Trophoblast cell (in vitro differentiated cells and primary cell): ENCODE data around the gene SMIM14.
"Not testable (repeated sequence)": the region's sequence is repeated elsewhere in the genome, so short reads cannot be mapped to it uniquely, and the experiment has no call there.

ENCODE experiments used
- DNase-seq, 2 donors: peaks; one replicate each; pipeline ENCODE4 v3.0.0-alpha.2; 2016
- H2AFZ ChIP-seq: 2 replicates; pipeline ENCODE4 v1.6.1; 2013; ENCODE audit warnings: low read length, moderate library complexity, mild to moderate bottlenecking; ENCODE audit not compliant: insufficient read depth, poor library complexity
- H2AK5ac ChIP-seq: 2 replicates; pipeline ENCODE4 v1.6.1; 2013; ENCODE audit warnings: mild to moderate bottlenecking, low read length
- H2BK120ac ChIP-seq: 2 replicates; pipeline ENCODE4 v1.6.1; 2013; ENCODE audit warnings: low read length, mild to moderate bottlenecking, moderate library complexity; ENCODE audit not compliant: insufficient read depth, poor library complexity
- H2BK12ac ChIP-seq: 2 replicates; pipeline ENCODE4 v1.6.1; 2013; ENCODE audit warnings: mild to moderate bottlenecking, low read length, moderate library complexity
- H2BK5ac ChIP-seq: 2 replicates; pipeline ENCODE4 v1.6.1; 2013; ENCODE audit warnings: low read length, low read depth, moderate library complexity, mild to moderate bottlenecking; ENCODE audit not compliant: poor library complexity
- H3K14ac ChIP-seq: 2 replicates; pipeline ENCODE4 v1.6.1; 2013; ENCODE audit warnings: mild to moderate bottlenecking, low read length
- H3K18ac ChIP-seq: 2 replicates; pipeline ENCODE4 v1.6.1; 2013; ENCODE audit warnings: mild to moderate bottlenecking, low read length
- H3K23ac ChIP-seq: 2 replicates; pipeline ENCODE4 v1.6.1; 2013; ENCODE audit warnings: low read length
- H3K27ac ChIP-seq: 2 replicates; pipeline ENCODE4 v1.5.1; 2013; ENCODE audit warnings: low read depth, mild to moderate bottlenecking, inconsistent platforms, low read length, moderate library complexity
- H3K27me3 ChIP-seq: 2 replicates; pipeline ENCODE4 v1.6.1; 2013; ENCODE audit warnings: inconsistent platforms, mild to moderate bottlenecking, low read length, moderate library complexity; ENCODE audit not compliant: insufficient read depth
- H3K36me3 ChIP-seq, 2 experiments: 1 replicate in 1 of 2; 2 replicates in 1 of 2; pipeline ENCODE4 v1.6.1; 2013; ENCODE audit warnings: low read length in 2 of 2, mild to moderate bottlenecking in 2 of 2, moderate library complexity in 1 of 2; ENCODE audit not compliant: insufficient read depth in 2 of 2, control insufficient read depth in 1 of 2
- H3K4ac ChIP-seq: 2 replicates; pipeline ENCODE4 v1.6.1; 2013; ENCODE audit warnings: low read depth, mild to moderate bottlenecking, low read length, moderate library complexity
- H3K4me1 ChIP-seq, 2 experiments: 1 replicate in 1 of 2; 2 replicates in 1 of 2; pipeline ENCODE4 v1.6.1; 2013; ENCODE audit warnings: low read length in 2 of 2, mild to moderate bottlenecking in 2 of 2, moderate library complexity in 1 of 2; ENCODE audit not compliant: insufficient read depth in 2 of 2, control insufficient read depth in 1 of 2
- H3K4me2 ChIP-seq: 2 replicates; pipeline ENCODE4 v1.6.1; 2013; ENCODE audit warnings: inconsistent platforms, mild to moderate bottlenecking, low read length, moderate library complexity
- H3K4me3 ChIP-seq: 2 replicates; pipeline ENCODE4 v1.5.1; 2013; ENCODE audit warnings: mild to moderate bottlenecking, low read depth, low read length, inconsistent platforms
- H3K79me1 ChIP-seq: one replicate; pipeline ENCODE4 v1.6.1; 2013; ENCODE audit warnings: low read length
- H3K79me2 ChIP-seq: 2 replicates; pipeline ENCODE4 v1.6.1; 2013; ENCODE audit warnings: low read length, mild to moderate bottlenecking; ENCODE audit not compliant: control insufficient read depth, insufficient read depth, poor library complexity
- H3K9ac ChIP-seq: 2 replicates; pipeline ENCODE4 v1.6.1; 2013; ENCODE audit warnings: mild to moderate bottlenecking, low read length
- H3K9me3 ChIP-seq: 2 replicates; pipeline ENCODE4 v1.6.1; 2013; ENCODE audit warnings: low read depth, mild to moderate bottlenecking, control low read depth, inconsistent platforms, low read length; ENCODE audit not compliant: insufficient read depth
- H4K12ac ChIP-seq: 2 replicates; pipeline ENCODE4 v1.6.1; 2013; ENCODE audit warnings: low read depth, mild to moderate bottlenecking, low read length, moderate library complexity
- H4K8ac ChIP-seq: 2 replicates; pipeline ENCODE4 v1.6.1; 2013; ENCODE audit warnings: low read depth, mild to moderate bottlenecking, low read length, moderate library complexity
- H4K91ac ChIP-seq: one replicate; pipeline ENCODE4 v1.6.1; 2013; ENCODE audit warnings: low read depth, mild to moderate bottlenecking, low read length, moderate library complexity
- WGBS: extraction: QIAGEN DNeasy Blood & Tissue Kit; methylation state at CpG from one replicate; pipeline ENCODE4 v1.1.7; 2013; ENCODE audit warnings: missing lambda C conversion rate; ENCODE audit not compliant: insufficient read length, insufficient coverage; ENCODE audit errors: extremely low coverage; 5-methylcytosine and 5-hydroxymethylcytosine counted together

Gene SMIM14

GRCh38 chr4:39510348-39510929 is 128.2 kb downstream of the SMIM14 start:
- H3K79me1 ChIP-seq = no peaks in the 10 kb centered on the region
- H3K18ac ChIP-seq = no peak overlapping the region
- H2BK5ac ChIP-seq = no peak overlapping the region
- H3K79me2 ChIP-seq = no peaks in the 10 kb centered on the region
- no peak overlapping the region for H3K14ac ChIP-seq
- WGBS = no CpG with 5 or more reads among the region's 5 CpGs
- H3K23ac ChIP-seq = no peak overlapping the region
- no peak overlapping the region for H4K8ac ChIP-seq
- H3K4me3 ChIP-seq = no peak overlapping the region
- no peaks in the 10 kb centered on the region for H3K9me3 ChIP-seq
- H3K27me3 ChIP-seq = no peaks in the 10 kb centered on the region
- H3K4me2 ChIP-seq = no peak overlapping the region
- H2BK12ac ChIP-seq = no peak overlapping the region
- H3K4ac ChIP-seq = no peak overlapping the region
- H2BK120ac ChIP-seq = no peak overlapping the region
- H3K36me3 ChIP-seq = peaks cover 31 to 38% of the 10 kb centered on the region in 2 experiments
- no peak overlapping the region for H2AK5ac ChIP-seq
- H2AFZ ChIP-seq = no peak overlapping the region
- H4K91ac ChIP-seq = no peak overlapping the region
- H3K4me1 ChIP-seq = no peaks in the 10 kb centered on the region
- no peak overlapping the region for H3K9ac ChIP-seq
- no peak overlapping the region for H3K27ac ChIP-seq
- H4K12ac ChIP-seq = no peak overlapping the region
- peak in 1 of 2 donors; percentile 26 for DNase-seq

GRCh38 chr4:39505581-39505980 is 133.1 kb downstream of the SMIM14 start:
- DNase-seq = peak in 1 of 2 donors; percentile 51
- Histone ChIP-seq H2BK120ac (no peak overlapping the region), H3K4ac (no peak overlapping the region)

GRCh38 chr4:39504538-39504937 is 134.1 kb downstream of the SMIM14 start:
- H2AK5ac ChIP-seq = no peak overlapping the region
- H3K4ac ChIP-seq = no peak overlapping the region
- no peak overlapping the region for H3K27ac ChIP-seq
- no peak overlapping the region for H3K9ac ChIP-seq
- H3K79me2 ChIP-seq = no peaks in the 10 kb centered on the region
- no peaks in the 10 kb centered on the region for H3K79me1 ChIP-seq
- peaks cover 27 to 49% of the 10 kb centered on the region in 2 experiments for H3K36me3 ChIP-seq
- H3K9me3 ChIP-seq = no peaks in the 10 kb centered on the region
- no peak overlapping the region for H4K8ac ChIP-seq
- H3K23ac ChIP-seq = no peak overlapping the region
- no peaks in the 10 kb centered on the region for H3K27me3 ChIP-seq
- H3K4me3 ChIP-seq = no peak overlapping the region
- no peak overlapping the region for H4K12ac ChIP-seq
- H2BK5ac ChIP-seq = no peak overlapping the region
- H3K4me2 ChIP-seq = no peak overlapping the region
- H2BK120ac ChIP-seq = no peak overlapping the region
- no peaks in the 10 kb centered on the region for H3K4me1 ChIP-seq
- peak in 1 of 2 donors; percentile 76 for DNase-seq
- H3K18ac ChIP-seq = no peak overlapping the region
- WGBS = no CpG with 5 or more reads among the region's 2 CpGs
- no peak overlapping the region for H2BK12ac ChIP-seq
- no peak overlapping the region for H2AFZ ChIP-seq
- no peak overlapping the region for H4K91ac ChIP-seq
- no peak overlapping the region for H3K14ac ChIP-seq

More at GRCh38 chr4:39505581-39505980, 133.1 kb downstream of the SMIM14 start:
- Histone ChIP-seq H3K4me2 (no peak overlapping the region), H3K36me3 (peaks cover 30 to 55% of the 10 kb centered on the region in 2 experiments), H4K8ac (no peak overlapping the region), H3K4me3 (no peak overlapping the region), H2BK12ac (no peak overlapping the region), H2AK5ac (no peak overlapping the region), H2BK5ac (no peak overlapping the region), H3K9ac (no peak overlapping the region), H3K14ac (no peak overlapping the region), H3K4me1 (no peaks in the 10 kb centered on the region), H2AFZ (no peak overlapping the region), H3K18ac (no peak overlapping the region), H3K79me2 (no peaks in the 10 kb centered on the region), H3K9me3 (no peaks in the 10 kb centered on the region), H3K23ac (no peak overlapping the region), H3K79me1 (no peaks in the 10 kb centered on the region), H3K27ac (no peak overlapping the region), H4K91ac (no peak overlapping the region), H4K12ac (no peak overlapping the region), H3K27me3 (no peaks in the 10 kb centered on the region)
- WGBS = no CpG with 5 or more reads among the region's 1 CpG

GRCh38 chr4:39502664-39503035 is 136.0 kb downstream of the SMIM14 start:
- WGBS = no CpG with 5 or more reads among the region's 4 CpGs
- H2BK120ac ChIP-seq, H3K4me2 ChIP-seq, H2BK12ac ChIP-seq, H3K4me1 ChIP-seq, H3K27ac ChIP-seq, H3K79me2 ChIP-seq, H3K18ac ChIP-seq, H3K4ac ChIP-seq, H2BK5ac ChIP-seq, H4K91ac ChIP-seq, H4K12ac ChIP-seq, H2AK5ac ChIP-seq, H3K14ac ChIP-seq, H2AFZ ChIP-seq, DNase-seq, H3K4me3 ChIP-seq, H4K8ac ChIP-seq, H3K27me3 ChIP-seq, H3K9ac ChIP-seq, H3K9me3 ChIP-seq, H3K23ac ChIP-seq, H3K79me1 ChIP-seq: not testable (repeated sequence)
- H3K36me3 ChIP-seq = peaks cover 18 to 38% of the 10 kb centered on the region in 2 experiments
